Fibroblast of the aortic adventitia (primary cell): ENCODE results near the gene SECISBP2L. TPM values are rescaled to one million over a fixed set of nuclear protein-coding genes. Genes with fewer than 3 reads are reported as not detected.

Experiments used
- DNase-seq: peaks from one replicate; pipeline ENCODE4 v3.0.0-alpha.2; 2010; ENCODE audit warnings: low read depth
- H3K4me3 ChIP-seq: 2 replicates; pipeline ENCODE4 v1.5.1; 2011; ENCODE audit warnings: low read depth, mild to moderate bottlenecking, control low read depth, low read length, moderate library complexity
- total RNA-seq: library from RNA; depleted of rRNA; stranded (reverse); fragments of >200 nt; gene quantifications from 2 replicates; pipeline ENCODE4 v1.2.3, GENCODE V29; 2012; ENCODE audit warnings: low replicate concordance
- TF ChIP-seq, protein P1 (sequence below): IDR thresholded peaks from 2 replicates; pipeline ENCODE4 v1.5.1; 2011; ENCODE audit warnings: mild to moderate bottlenecking, low read length, control low read depth, inconsistent platforms; ENCODE audit not compliant: insufficient read depth

Gene SECISBP2L
- total RNA-seq, 1 donor = 45.7 TPM

DNA sequence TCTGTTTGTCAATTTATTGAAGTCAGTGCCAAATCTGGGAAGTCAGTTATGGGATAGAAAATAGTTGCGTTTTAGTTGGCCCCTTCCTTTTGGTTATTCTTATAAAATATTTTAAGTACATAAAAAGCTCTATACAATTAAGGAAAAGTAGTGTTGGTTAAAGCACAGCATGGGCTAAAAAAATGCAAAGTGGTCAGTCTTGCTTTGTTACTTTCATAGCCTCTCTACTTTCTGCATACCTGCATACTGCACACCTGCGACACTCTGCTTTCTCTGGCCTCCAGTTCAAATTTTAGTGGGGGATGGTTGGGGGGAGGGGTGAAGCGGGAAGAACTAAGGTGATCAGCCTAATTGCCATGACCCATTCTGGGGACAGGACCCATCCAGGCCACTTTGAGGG, 60.7 kb downstream of the SECISBP2L start:
- DNase-seq = no peak
- no peak overlapping the region for H3K4me3 ChIP-seq
- TF ChIP-seq, protein P1, sequence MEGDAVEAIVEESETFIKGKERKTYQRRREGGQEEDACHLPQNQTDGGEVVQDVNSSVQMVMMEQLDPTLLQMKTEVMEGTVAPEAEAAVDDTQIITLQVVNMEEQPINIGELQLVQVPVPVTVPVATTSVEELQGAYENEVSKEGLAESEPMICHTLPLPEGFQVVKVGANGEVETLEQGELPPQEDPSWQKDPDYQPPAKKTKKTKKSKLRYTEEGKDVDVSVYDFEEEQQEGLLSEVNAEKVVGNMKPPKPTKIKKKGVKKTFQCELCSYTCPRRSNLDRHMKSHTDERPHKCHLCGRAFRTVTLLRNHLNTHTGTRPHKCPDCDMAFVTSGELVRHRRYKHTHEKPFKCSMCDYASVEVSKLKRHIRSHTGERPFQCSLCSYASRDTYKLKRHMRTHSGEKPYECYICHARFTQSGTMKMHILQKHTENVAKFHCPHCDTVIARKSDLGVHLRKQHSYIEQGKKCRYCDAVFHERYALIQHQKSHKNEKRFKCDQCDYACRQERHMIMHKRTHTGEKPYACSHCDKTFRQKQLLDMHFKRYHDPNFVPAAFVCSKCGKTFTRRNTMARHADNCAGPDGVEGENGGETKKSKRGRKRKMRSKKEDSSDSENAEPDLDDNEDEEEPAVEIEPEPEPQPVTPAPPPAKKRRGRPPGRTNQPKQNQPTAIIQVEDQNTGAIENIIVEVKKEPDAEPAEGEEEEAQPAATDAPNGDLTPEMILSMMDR = no peak

DNA sequence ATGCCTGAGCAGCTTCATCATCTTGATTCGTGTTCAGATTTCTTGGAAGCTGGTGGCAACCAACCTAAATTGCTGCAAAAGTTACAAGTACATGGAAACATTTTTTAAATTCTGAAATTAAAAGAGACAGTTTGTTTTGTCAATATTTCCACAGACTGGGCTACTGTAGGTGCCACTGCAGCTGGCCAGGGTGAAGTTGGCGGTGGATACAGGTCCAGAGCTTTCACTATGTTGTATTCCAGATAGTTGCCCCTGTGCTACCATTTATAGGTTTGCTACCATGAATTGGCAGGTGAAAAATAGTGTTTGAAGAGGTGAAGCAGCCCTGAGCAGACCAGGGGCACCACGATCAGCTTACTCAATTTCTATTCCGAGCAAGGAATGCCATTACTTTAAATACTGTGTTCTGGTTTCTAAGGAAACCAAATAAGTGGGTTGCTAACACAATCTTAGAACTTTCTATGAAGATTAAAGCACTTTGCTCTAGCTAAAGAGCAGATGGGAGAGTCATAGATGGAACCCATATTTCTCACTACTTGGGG, 61.4 kb downstream of the SECISBP2L start:
- no peak overlapping the region for H3K4me3 ChIP-seq
- DNase-seq = peak; percentile 42
- TF ChIP-seq, protein P1 = no peak

DNA sequence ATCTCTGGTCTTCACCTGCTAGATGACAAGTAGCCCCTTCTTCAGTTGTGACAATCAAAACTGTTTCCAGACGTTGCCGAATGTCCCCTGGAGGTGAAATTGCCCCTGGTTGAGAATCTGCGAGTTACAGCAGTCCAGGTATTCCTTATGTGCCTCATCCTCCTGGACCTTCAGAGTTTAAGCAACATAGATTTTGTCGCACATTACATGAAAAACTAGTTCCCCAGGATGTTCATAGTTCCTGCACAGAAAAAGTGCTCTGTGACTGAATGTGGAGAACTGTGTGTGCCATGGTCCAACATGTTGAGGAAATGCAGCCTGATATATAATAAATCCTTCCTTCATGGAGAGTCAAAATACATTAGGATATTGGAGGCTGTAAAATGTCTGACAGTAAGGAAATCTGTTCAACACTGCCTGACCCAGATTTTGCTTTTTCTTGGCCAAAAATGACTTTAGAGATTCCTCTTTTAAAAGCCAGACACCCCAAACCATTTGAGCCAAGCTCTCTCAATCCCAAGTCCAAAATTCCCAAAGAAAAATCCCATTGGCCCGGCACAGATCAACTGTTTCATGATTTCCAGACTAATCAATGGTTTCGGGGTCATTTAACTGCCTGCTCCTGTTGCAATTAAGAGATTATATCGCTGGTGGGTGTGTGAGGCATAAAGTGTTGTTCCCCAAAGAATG, 62.1 kb downstream of the SECISBP2L start:
- TF ChIP-seq, protein P1 = no peak
- no peak for DNase-seq
- H3K4me3 ChIP-seq = no peak overlapping the region

DNA sequence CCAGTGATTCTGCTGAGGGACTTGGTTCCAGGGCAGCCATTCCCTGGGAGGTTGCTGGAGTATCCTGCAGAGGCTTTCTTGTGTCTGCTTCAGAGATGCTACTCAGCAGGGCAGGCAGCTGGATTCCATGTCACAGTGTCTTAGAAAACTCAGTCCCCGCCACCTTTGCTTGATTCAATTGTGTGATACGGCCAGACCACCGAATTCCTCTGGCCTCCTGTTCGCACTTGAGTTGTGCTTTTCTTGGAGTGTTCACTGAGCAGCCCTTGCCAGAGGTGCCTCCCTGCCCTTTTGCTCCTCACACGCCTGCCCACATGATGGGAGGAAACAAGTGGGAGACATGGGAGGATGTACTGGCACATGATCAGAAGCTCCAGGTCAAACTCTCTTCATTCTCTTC, 62.9 kb downstream of the SECISBP2L start:
- TF ChIP-seq, protein P1 = no peak
- DNase-seq = no peak
- H3K4me3 ChIP-seq = no peak overlapping the region

DNA sequence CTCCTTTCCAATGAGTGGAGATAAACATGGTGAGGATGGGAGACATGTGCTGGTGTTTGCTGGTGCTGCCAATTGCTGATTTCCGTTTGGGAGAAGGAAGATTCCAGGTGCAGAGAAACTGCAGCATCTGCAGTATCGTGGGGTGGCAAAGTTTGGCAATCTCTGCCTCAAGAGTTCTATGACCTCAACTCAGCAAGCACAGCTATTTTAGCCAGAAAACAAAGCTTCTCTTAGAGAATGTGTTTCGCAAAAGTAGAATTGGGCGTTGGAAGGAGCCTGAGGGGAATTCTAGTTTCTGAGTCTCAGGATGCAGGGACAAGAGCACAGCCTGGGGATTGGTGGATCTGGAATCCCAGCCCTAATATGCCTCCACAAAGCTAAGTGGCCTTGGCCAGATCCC, 64.3 kb downstream of the SECISBP2L start:
- TF ChIP-seq, protein P1 = no peak
- no peak overlapping the region for H3K4me3 ChIP-seq
- DNase-seq = no peak

DNA sequence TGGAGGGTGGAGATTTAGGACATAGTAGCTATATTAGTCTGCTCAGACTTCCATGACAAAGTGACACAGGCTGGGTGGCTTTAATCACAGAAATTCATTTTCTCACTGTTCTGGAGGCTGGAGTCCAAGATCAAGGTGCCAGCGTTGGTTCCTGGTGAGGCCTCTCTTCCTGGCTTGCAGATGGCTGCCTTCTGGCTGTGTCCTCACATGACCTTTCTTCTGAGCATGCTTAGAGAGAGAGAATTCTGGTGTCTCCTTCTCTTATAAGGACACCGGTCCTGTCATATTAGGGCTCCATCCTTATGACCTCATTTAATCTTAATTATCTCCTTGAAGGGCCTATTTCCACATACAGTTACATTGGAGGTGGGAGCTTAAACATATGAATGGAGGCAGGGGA, 67.6 kb downstream of the SECISBP2L start:
- DNase-seq = no peak
- H3K4me3 ChIP-seq = no peak overlapping the region
- TF ChIP-seq, protein P1 = no peak
